Stimulated activated CD8-positive, alpha-beta memory T cell treated with anti-CD3 and anti-CD28 coated beads, Interleukin-15, amount 100 ng/mL, for 1 hour (primary cell): ENCODE results near the gene CENPX.

Source experiments
- DNase-seq: peaks from one replicate; pipeline ENCODE4 v3.0.0-alpha.2; 2020; ENCODE audit warnings: low read depth

The CENPX gene

DNA sequence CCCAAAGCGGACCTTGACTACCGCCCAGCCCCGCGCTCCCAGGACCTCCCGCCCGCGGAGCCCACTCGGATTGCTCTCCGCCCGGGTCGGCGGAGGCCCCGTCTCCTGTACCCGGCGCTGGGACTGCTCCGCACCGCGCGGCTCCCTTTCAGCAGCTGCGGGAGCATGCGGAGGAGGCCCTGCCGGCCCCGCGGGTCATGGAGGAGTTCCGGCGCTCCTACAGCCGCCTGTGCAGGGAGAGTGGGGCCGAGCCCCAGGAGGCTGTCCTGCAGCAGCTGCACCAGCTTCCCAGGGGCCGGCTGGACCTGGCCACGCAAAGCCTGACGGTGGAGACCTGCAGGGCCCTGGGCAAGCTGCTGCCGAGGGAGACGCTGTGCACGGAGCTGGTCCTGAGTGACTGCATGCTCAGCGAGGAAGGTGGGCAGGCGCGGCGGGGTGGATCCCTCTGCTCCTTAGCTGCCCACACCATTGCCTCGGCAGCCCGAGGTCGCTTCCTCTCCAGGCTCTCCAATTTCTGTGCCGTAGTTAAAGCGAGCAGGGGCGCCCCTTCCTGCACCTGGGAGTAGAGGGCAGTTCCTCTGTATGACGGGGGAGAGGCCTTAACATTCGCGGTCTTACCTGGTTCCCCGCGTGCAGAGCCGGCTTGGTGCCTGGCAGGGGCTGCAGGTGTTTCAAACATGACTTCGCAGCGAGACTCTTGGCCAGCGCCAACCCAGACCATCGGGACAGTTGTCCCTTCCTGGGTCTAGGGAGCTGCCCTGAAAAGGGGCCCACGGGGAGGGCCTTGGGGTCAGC lies 966 bp upstream of the CENPX start:
- DNase-seq, result no peak

DNA sequence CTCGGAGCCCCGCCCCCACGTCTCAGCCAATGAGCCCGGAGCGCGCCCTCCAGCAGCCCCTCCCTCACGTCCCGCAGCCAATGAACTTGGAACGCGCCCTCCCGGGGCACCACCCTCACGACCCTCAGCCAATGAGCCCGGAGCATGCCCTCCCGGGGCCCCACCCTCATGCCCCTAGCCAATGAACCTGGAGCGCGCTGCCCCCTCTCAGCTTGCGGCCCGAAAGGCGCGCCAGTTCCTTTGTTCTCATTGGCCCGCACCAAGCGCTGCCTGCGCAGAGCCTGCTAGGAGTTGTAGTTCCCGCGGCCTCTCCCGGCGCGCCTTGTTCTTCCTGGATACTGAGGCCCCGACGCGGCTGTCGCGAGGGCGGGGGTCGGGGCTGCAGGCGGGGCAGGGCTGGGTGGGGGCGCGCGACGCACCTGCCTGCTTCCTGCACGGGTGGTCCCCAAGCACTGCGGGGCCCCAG lies 336 bp upstream of the CENPX start, which contains the start of gene LRRC45:
LRRC45 (plus strand) TSS at position 325 of the 466 bp plus-strand sequence. CDS start 339 bp downstream, outside the sequence.
- DNase-seq, result peak; percentile 99

DNA sequence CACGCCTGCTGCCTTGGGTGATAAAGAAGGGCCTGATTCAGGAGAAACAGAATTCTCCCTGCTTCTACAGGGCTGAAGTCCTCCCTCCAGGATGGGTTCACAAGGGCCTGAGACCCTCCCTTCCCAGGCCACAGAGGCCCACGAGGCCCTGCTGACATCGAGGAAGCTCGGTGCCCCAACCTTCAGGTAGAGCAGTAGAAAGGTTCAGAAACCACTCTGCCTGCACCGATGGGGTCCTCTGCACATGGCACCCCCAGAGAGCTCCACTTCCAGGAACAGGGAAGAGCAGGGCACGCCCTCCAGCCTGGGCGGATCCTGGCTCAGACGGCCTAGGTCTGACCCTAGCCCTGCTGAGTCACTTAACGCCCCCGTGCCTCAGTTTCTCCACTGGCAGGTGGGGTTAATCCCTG lies 773 bp downstream of the CENPX start:
- no peak for DNase-seq

DNA sequence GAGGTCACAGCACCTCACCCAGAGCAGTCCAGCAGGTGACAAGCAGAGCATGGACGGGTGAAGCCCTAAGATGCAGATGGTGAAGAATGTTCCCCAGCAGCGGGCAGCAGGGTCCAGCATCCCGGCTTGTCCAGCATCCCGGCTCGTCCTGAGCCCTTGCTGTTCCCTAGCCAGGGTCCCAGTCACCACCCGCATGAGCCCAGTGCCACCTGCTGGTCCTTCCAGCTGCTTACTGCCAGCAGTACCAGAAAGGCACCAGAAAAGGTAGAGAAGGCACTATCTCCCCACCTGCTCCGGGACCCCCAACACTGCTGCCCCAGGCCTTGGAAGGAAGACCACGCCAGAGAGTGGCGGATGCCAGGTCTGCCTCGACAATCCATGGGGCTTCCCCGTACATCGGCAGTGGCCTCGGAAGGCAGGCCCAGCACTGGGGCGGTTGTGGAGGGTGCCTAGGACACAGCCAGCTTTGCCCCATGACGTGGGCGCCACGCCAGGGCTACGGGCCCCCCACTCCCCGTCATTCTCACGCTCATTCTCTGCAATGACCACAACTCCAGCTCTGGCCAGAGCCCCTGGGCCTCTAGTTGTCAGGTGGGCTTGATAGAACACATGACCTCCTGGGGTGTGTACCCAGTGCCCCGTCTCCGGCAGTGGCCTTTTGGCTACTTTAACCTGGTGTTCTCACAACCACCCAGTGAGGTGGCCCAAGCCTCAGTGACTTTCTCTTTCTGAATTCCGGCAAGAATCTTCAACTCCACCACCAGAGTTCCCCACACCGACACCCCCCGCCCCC lies 1.4 kb downstream of the CENPX start:
- no peak for DNase-seq

DNA sequence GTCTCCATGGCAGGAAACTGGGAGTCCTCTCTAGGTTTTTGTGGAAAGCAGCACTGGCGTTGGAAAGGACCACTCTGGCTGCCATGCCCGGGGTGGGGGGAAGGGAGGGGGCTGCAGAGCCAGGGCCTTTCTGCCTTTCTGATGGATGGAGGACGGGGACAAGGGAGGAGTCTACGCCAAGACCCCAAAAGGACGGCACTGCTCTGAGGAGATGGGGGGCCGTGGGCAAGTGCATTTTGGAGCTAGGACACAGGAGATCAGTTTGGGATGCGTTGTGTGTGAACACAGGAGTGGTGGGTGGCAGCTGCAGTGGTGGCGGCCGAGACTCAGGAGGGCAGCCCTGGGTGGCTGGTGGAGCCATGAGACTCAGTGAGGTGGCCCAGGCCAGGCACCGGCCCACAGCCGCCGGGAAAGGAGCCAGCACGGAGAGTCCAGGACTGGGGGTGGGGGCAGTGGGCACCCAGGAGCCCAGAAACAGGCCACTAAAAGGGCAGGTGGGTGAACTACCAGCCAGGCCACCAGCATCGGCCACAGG lies 2.0 kb downstream of the CENPX start:
- no peak for DNase-seq

DNA sequence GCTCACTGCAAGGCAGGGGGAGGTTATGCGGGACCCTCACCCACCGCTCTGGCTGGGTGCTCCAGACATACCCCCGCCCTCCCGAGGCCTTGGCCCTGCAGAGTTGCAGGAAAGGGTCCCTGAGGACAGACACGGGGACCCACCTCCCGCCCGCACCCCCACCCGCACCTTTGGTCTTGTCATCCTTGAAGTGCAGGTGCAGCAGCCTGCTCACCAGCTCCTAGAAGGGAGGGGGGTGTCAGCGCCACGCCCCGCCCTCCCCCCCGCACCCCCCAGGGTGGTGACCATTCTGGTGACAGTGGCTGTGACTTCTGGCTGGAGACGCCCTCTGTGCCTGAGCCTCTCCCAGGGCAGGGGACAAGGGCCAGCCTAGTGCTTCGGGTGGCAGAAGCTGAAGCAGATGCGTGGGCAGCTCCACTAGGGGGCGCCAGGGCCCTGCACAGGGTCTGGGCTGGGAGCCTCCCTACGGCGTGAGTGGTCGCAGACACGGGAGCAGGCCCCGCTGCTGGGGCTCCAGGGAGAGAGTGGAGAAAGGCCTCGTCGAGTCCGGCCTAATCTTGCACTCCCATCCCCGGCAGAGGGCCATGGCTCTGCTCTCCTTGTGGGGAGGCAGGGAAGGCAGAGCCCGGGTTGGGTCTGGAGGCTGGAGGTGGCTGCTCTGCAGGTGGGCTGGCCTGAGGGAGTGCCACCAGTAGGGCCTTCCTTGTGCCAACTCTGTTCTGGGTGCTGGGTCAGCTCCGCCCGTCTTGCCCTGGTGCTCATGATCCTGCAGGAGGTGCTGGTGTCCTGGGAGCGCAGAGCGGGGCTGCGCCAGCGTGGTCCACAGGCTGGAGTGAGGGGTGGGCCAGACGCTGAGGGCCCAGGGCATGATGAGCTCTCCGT lies 2.7 kb downstream of the CENPX start:
- DNase-seq, result peak; percentile 37

DNA sequence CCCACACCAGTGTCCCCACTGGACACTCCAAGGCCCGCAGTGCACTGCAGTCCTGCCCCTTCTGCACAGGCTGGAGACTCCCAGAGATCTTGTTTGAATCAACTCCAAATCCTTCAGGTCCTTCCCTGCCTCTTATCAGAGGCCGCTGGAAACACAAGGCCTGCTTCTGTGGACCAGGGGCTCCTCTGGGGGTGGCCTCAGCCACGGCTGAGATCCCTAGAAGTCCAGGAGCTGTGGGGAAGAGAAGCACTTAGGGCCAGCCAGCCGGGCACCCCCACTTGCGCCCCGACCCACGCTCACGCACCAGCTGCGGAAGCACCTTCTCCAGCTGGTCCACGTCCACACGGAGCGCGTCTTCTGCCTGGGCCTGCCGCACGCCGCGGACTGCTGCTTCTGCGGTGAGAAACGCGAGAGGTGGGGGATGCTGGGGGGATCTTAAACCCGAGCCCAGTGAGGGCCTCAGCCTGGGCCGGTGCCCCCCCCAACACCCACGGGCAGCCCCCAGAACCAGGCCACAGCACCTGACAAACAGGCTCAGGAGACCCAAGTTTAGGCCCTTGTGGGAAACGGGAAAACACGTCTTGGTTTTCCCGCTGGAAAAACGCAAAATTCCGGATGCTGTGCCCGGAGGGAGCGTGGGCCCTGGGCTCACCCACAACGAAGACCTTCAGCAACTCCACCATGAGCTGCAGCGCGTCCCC lies 3.5 kb downstream of the CENPX start:
- DNase-seq, result no peak

DNA sequence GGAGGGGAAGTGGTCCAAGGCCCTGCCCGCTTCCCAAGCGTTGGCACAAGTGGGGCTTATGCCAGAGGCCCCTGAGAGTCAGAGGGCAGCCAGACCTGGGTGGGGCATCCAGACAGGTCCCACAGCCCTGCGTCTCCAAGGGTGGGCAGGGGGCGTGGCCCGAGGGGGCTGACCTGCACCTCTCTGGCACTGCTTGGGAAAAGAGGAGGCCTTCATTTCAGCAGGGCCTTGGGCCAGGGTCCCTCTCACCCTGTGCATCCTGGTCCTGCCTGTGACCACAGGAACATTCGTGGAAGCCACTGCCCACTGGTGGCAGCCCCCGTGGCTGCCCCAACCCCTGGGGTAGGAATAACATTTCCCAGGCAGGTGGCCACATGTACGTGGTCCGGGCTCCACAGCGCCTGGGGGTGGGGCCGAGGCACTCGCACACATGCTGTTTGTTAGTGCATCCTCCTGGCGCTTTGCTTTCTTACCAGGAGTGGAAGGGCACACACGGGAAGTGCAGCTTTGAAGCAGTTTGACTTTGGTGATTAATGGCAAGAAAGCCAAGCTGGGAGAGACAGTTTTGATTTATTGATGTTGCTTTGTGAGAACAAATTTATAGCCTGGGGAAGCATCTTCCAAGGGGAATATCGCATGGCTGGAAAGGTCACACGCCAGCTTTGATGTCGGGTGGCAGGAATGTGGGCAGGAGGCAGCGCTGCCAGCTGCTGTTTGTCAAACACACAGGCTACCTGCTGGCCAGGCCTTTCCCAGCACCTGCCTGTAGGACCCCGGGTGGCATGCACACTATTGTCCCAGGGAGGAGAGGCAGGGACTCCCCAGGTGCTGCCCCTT lies 4.3 kb downstream of the CENPX start:
- no peak for DNase-seq

DNA sequence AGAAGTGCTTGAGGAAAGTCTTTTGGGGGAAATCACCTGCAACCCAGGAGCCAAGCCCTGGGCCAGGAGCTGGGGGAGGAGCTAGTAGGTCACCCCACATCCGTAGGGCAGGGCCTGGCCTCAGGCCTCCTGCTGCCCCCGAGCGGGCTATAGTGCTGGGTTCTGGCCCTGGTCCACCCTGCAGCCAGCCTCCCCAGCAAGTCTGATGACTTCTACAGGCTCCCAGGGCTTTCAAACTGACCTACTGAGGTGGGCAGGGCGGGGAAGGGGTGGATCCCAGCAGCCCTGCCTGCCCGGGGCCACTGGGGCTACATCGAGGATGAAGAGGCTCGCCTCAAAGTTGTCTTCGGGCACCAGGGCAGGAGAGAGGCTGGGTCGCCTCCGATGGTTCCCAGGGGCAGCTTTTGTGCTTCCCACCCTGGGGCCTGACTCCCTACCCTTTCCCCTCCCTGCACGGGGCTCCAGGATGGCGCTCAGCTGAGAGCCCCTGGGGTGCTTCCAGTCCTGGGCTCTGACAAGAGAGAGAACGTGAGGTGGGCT lies 5.0 kb downstream of the CENPX start:
- no peak for DNase-seq

DNA sequence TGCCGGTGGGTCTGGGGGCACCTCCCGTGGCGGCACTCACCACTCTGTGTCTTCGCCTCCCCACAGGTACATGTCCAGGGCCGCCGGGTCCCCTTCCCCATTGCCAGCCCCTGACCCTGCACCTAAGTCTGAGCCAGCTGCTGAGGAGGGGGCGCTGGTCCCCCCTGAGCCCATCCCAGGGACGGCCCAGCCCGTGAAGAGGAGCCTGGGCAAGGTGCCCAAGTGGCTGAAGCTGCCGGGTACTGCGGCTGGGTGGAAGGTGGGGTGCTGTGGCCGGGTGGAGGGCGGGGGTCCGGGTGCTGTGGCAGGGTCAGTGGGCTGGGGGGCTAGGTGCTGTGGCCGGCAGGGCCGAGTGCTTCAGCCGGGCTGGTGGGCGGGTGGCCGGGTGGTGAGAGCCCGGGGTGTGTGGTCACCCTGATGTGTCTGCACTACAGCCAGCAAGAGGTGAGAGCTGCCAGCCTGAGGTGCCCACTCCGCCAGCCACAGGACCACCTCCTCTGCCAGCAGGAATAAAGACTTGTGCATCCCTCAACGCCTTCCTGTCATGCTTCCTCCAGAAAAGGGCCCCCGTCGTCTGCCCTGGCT lies 5.7 kb downstream of the CENPX start:
- DNase-seq, result no peak

DNA sequence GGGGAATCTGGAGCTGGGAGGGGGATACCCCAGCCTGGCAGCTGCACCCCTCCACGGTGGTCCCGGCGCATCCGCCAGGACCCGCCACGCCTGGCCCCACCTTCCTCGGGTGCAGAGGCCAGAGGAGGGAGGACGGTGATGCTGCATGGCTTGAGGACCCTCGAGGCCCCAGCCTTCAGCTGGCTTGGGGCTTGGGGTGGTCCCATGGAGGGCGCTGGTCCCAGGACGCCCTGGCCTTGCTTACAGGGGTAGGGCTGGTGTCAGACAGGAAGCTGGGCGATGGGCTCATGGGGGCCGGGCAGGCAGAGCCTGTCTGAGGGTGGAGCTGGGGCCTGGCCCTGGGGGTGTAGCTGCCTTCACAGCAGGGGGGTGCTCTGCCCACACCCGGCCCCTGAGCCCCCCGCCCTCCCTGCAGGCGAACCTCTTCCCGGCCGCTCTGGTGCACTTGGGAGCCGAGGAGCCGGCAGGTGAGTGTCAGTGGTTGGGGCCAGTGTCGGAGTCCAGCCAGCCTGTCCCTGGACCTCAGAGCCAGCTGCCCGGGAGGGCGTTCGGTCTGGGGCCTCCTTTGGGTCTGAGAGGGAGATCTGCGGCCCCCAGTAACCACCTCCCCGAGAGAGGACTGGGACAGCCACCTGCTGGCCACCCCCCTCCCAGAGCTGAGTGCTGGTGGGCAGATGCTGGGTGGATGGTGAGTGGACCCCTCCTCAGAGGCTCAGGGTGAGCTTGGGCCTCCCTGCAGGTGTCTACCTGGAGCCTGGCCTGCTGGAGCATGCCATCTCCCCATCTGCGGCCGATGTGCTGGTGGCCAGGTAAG lies 6.4 kb downstream of the CENPX start:
- no peak for DNase-seq

DNA sequence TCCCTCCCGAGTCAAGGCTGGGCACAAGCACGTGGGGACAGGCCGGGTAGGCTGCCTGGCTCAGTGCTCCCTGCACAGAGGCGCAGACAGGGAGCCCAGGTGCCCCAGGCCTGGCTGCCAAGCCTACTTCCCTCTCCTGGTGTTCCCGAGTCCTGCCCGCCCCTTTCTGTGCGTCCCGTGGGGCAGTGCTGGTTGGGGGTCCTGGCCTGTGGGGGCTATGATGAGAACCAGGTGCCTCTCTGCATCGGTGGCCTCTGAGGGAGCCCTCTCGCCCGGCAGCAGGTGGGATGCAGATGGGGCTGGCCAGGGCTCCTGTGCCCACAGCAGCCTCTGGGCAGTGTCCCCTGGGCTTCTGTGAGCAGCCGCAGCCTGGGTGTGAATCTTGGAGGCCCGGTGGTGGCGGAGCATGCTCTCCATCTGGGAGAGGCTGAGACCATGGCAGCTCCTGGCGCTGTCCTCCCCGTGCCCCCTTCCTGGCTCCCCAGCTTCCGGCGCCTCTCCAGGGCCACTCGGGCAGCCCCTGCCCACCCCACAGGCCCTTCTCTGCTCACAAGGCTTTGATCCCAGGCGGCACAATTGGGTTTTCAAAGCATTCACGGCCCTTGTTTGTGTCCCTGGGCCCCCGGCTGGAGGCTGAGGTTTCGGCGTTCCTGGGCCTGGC lies 7.2 kb downstream of the CENPX start:
- DNase-seq, result no peak

DNA sequence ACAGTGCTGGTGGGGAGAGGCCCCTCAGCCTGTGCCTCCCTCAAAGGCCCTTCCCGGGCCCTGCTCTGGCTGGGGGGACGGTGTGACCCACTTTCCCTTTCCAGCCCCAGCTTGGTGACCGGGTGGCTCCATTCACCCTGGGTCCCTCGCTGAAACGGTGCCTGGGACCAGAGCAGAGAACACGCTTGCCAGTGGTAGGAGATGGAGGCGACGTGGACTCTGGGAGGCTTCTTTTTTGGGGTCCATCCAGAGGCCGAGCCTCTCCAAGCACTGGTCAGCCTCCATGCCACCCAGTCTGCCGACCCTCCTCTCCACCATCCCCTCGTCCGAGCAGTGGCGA lies 7.7 kb downstream of the CENPX start:
- no peak for DNase-seq

DNA sequence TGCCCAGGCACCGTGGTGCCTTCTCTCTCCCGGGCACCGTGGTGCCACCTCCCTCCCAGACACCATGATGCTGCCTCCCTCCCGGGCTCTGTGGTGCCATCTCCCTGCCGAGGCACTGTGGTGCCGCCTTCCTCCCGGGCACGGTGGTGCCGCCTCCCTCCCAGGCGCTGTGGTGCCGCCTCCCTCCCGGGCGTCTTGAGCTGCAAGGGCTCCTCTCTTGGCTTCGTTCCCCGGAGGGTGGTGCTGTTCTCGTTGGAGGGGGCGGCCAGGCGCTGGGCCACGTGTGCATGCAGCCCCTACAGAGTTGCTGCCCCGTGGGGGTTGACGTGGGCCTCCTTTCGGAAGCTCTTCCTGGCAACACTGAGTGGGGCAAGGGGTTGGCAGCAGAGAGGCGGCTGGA lies 8.2 kb downstream of the CENPX start:
- no peak for DNase-seq

DNA sequence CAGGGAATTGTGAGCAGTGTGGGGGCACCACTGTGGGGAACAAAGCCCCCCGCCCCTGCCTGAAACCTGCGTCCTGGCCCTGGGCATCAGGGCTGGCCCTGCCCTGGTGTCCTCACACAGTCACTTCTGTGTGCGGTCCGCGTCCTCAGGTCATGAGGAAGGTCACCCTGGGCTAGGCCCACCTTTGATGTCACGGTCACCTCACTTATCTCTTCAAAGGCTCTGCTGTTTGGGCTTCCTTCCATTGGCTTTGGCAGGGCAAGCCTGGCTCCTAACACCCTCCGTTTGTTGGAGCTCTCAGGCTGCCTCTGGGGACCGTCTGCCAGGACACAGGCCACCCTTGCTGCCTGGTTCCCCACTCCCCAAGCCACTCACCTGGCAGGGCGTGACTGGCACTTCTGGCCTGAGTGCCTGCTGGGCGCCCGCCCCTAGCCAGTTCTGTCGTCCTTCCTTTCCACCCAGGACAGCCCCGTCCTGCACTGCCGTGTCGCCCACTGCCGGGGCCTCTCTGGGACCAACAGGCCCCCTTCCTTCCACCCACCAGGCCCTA lies 8.8 kb downstream of the CENPX start:
- DNase-seq, result no peak

DNA sequence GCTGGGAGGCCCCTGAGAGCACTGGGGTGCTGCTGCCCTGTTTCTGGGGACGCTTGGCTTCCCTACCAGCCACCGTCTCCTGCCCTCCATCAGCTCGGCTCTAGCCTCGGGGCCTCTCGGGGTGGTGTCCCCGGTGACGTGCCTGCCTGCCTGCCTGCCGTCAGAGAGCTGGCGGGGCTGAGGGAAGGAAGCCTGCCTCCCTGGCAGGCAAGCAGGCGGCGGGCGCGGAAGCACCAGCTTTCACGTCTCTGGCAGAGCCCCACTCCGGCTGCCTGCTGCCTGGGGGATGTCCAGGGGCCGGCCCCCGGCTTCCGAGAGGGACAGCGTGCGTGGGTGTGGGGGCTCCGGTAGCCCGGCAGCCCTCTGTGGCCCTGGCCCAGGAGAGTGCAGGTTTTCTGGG lies 9.3 kb downstream of the CENPX start:
- no peak for DNase-seq

DNA sequence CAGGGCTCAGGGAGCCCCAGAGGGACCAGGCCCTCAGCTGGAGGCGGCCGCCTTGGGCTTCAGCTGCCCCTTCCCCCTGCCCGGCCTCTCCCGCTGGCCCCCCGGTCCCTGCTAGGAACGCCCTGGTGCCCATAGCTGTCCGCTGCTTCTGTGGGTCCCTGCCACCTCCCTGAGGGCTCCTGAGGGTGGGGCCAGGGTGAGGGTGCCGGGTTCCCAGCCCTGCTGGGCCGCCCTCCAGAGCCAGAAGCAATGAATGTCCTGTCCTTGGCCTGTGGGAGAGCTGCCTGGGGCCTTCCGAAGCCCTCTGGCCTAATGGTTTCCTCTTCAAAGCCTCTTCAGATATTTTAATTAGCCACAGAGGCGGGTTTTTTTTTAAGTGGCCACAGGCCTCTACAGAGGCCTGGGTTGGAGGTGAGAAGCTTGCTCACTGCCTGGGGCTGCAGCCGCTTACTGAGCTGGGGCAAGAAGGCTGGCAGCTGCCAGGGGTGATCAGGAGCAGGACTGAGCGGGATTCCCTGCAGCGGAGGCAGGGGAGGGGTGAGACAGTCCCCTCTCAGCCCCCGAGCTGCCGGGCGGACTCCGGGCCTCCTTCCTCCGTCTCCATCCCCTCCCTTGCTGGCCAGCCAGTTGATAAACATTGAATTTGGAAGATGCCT lies 9.9 kb downstream of the CENPX start:
- DNase-seq, result no peak

DNA sequence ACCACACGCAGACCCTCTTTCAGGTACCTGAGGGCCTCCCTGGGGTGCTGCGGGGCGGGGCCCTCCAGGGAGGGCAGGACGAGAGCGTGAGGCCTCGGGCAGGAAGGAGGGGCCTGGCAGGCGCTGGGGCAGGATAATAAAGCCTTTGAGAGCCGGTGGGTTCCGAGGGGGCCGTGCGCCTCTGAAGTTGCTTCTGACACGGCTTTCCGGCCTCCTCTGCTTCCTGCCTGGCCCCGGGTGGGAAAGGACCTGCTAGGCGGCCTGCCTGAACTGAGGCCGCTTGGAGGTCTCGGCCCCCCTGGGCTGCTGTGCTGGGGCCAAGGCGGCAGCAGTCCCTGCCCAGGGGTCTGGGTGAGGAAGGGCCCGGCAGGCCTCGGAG lies 10.4 kb downstream of the CENPX start:
- no peak for DNase-seq
